ENCODE results near the gene HOXA10. TPM values are rescaled to one million over a fixed set of nuclear protein-coding genes. Genes with fewer than 3 reads are reported as not detected.

The HOXA10 gene
- total RNA-seq, 1 experiment from 2014 or later = not detected

DNA sequence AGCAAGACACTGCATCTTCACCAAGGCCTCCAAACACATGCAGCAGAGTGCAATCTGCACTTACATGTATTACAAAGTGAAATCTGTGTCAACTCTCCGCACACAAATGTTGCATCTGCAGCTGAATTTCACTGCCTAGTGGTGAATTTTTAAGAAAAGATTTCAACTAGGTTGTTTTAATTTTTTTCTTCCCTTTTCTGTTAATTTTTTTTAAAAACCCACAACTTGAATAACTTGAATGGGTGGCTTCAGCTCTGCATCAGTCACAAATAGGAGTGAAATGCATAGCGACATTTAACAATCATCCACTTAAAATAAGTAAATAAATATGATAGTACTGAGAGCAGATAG, 19.9 kb upstream of the HOXA10 start:
- H2BK12ac ChIP-seq (ENCODE audit: insufficient read length, low read depth, low read length) = no peak overlapping the region
- H3K14ac ChIP-seq (ENCODE audit: insufficient read depth, low read length) = no peak overlapping the region
- H3K9me3 Mint-ChIP-seq = peaks cover 3 to 14% of the 10 kb centered on the region in 2 experiments; a peak in 2 of 5 replicates
- H2AFZ ChIP-seq (ENCODE audit: low read length) = no peak overlapping the region
- no peak overlapping the region for H4K91ac ChIP-seq (ENCODE audit: insufficient read length, low read depth, low read length)
- no peaks in the 10 kb centered on the region for H3K79me2 ChIP-seq (ENCODE audit: insufficient read depth, low read length)
- no peak overlapping the region for H4K5ac ChIP-seq (ENCODE audit: insufficient read length, low read depth, low read length)
- H3K4me1 ChIP-seq (ENCODE audit: insufficient read depth, low read length) = no peaks in the 10 kb centered on the region
- H3K36me3 Mint-ChIP-seq (ENCODE audit: insufficient read depth in 1 of 3, low read depth in 3 of 3) = no peaks in the 10 kb centered on the region; a peak in 2 of 7 replicates
- no peak overlapping the region for H3T11ph ChIP-seq (ENCODE audit: low read length)
- no peak overlapping the region for H3K4ac ChIP-seq (ENCODE audit: low read depth, low read length)
- no peaks in the 10 kb centered on the region for H3K23me2 ChIP-seq (ENCODE audit: insufficient read length, low read depth, low read length, poor library complexity, severe bottlenecking)
- H3K4me2 ChIP-seq (ENCODE audit: insufficient read depth, insufficient read length, low read length) = no peak overlapping the region
- H3K56ac ChIP-seq (ENCODE audit: insufficient read length, low read depth, low read length) = no peak overlapping the region
- no peak overlapping the region for H2BK120ac ChIP-seq (ENCODE audit: low read depth, low read length, poor library complexity, severe bottlenecking)
- H4K20me1 ChIP-seq (ENCODE audit: control insufficient read depth, insufficient read depth, insufficient read length) = no peaks in the 10 kb centered on the region
- no peak overlapping the region for H3K9ac ChIP-seq (ENCODE audit: extremely low read depth, insufficient read length, low read length)
- H2BK20ac ChIP-seq (ENCODE audit: low read depth, low read length, poor library complexity, severe bottlenecking) = no peak overlapping the region
- no peak for TF ChIP-seq CTCF (conservative IDR thresholded peaks at IDR 0.05)
- peaks cover 0 to 9% of the 10 kb centered on the region in 2 experiments; a peak in 3 of 4 replicates for H3K4me1 Mint-ChIP-seq
- no peak overlapping the region for H4K8ac ChIP-seq (replicated peaks; ENCODE audit: insufficient read length, low read depth, low read length)
- DNase-seq = no peak
- WGBS (ENCODE audit: extremely low coverage, insufficient read length, low lambda C conversion rate) = no CpG with 5 or more reads among the region's 2 CpGs
- no peak overlapping the region for H3K4me3 Mint-ChIP-seq
- H2BK15ac ChIP-seq (ENCODE audit: low read depth, low read length) = no peak overlapping the region
- no peaks in the 10 kb centered on the region for H3K79me1 ChIP-seq (ENCODE audit: insufficient read depth, low read depth, low read length, poor library complexity, severe bottlenecking)
- no peak overlapping the region for H3K18ac ChIP-seq (ENCODE audit: insufficient read length, low read depth, low read length)
- no peak overlapping the region for H2BK5ac ChIP-seq (ENCODE audit: insufficient read length, low read length)
- no peaks in the 10 kb centered on the region for H3K9me3 ChIP-seq (ENCODE audit: control insufficient read depth, low read depth, low read length)
- peaks cover 92% of the 10 kb centered on the region for H3K27me3 ChIP-seq (ENCODE audit: insufficient read depth, low read length)
- H3K27ac Mint-ChIP-seq = no peak overlapping the region
- H3K23ac ChIP-seq (ENCODE audit: insufficient read length, low read depth, low read length) = no peak overlapping the region
- H3K27me3 Mint-ChIP-seq (ENCODE audit: low read depth) = peaks cover 100% of the 10 kb centered on the region
- no peak overlapping the region for H3K27ac ChIP-seq (ENCODE audit: insufficient read length, low read depth, low read length)
- H2AK5ac ChIP-seq (ENCODE audit: insufficient read length, low read length) = no peak overlapping the region
